ENCODE results near the gene PSD2. TPM values are rescaled to one million over a fixed set of nuclear protein-coding genes. Genes with fewer than 3 reads are reported as not detected.

The PSD2 gene
- total RNA-seq, 1 donor from 2014 or later, result 0.15 TPM

DNA sequence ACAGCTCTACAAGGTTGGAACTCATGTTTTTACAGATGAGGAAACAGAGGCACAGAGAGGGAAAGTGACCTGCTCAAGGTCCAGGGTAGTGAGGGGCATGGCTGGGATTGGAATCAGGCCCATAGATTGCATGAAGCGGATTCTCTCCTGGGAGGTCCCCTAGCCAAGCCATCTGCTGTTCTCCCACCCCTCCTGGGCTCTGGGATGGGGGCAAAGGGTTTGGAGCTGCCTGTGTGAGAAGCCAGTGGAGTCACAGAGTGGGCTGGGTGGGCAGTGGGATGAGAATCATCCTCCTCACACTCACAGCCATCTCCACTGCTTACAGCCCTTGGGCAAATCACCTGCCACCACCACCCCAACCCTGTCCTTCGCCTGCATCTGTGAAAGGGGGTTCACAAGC, 38.6 kb upstream of the PSD2 start:
- Mint-ChIP-seq H3K4me3 (ENCODE audit: unreplicated experiment) (no peak overlapping the region), H3K36me3 (ENCODE audit: low read depth, unreplicated experiment) (no peaks in the 10 kb centered on the region), H3K27me3 (ENCODE audit: unreplicated experiment) (peaks cover 24% of the 10 kb centered on the region), H3K9me3 (ENCODE audit: unreplicated experiment) (no peaks in the 10 kb centered on the region), H3K27ac (ENCODE audit: unreplicated experiment) (no peak overlapping the region), H3K4me1 (ENCODE audit: unreplicated experiment) (peaks cover 31% of the 10 kb centered on the region)
- TF ChIP-seq, protein P1, sequence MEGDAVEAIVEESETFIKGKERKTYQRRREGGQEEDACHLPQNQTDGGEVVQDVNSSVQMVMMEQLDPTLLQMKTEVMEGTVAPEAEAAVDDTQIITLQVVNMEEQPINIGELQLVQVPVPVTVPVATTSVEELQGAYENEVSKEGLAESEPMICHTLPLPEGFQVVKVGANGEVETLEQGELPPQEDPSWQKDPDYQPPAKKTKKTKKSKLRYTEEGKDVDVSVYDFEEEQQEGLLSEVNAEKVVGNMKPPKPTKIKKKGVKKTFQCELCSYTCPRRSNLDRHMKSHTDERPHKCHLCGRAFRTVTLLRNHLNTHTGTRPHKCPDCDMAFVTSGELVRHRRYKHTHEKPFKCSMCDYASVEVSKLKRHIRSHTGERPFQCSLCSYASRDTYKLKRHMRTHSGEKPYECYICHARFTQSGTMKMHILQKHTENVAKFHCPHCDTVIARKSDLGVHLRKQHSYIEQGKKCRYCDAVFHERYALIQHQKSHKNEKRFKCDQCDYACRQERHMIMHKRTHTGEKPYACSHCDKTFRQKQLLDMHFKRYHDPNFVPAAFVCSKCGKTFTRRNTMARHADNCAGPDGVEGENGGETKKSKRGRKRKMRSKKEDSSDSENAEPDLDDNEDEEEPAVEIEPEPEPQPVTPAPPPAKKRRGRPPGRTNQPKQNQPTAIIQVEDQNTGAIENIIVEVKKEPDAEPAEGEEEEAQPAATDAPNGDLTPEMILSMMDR (IDR thresholded peaks at IDR 0.05; ENCODE audit: unreplicated experiment), result no peak
- no peak for DNase-seq (ENCODE audit: low spot score)

DNA sequence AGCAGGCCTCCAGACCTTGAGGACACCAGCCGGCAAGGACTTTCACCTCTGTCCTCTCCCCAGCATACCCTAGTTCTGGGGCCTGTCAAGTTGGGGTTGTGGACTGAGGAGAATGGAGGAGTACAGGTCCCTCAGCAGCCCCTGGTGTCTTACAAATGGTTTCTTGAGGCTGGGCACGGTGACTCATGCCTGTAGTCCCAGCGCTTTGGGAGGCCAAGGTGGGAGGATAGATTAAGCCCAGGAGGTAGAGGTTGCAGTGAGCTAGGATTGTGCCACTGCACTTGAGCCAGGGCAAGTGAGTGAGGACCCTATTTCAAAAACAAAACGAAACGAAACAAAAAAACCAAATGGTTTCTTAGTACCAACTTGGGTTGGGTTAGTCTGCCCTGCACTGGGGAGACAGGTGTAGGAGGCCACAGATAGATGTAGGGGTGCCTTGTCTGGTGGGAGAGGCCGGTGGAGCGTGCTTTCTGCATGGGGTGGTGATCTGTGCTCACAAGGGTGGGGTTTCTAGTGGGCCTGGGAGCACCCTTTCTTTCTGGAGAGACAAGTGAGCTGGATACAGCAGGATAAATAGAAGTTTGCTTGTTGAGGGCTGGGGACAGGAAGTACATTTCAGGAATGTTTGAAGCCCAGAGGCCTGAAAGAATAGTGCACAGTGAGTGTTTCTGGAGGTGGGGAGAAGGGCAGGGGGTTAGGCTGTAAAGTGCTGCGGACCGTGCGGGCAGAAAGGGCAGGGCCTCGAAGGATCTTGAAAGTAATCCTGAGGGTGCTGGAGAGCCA, 37.7 kb upstream of the PSD2 start:
- Mint-ChIP-seq H3K36me3 (ENCODE audit: low read depth, unreplicated experiment) (no peaks in the 10 kb centered on the region), H3K4me3 (ENCODE audit: unreplicated experiment) (no peak overlapping the region), H3K27me3 (ENCODE audit: unreplicated experiment) (peaks cover 24% of the 10 kb centered on the region), H3K9me3 (ENCODE audit: unreplicated experiment) (no peaks in the 10 kb centered on the region), H3K27ac (ENCODE audit: unreplicated experiment) (no peak overlapping the region), H3K4me1 (ENCODE audit: unreplicated experiment) (peaks cover 31% of the 10 kb centered on the region)
- no peak for DNase-seq (ENCODE audit: low spot score)
- TF ChIP-seq, protein P1 (IDR thresholded peaks at IDR 0.05; ENCODE audit: unreplicated experiment), result no peak

DNA sequence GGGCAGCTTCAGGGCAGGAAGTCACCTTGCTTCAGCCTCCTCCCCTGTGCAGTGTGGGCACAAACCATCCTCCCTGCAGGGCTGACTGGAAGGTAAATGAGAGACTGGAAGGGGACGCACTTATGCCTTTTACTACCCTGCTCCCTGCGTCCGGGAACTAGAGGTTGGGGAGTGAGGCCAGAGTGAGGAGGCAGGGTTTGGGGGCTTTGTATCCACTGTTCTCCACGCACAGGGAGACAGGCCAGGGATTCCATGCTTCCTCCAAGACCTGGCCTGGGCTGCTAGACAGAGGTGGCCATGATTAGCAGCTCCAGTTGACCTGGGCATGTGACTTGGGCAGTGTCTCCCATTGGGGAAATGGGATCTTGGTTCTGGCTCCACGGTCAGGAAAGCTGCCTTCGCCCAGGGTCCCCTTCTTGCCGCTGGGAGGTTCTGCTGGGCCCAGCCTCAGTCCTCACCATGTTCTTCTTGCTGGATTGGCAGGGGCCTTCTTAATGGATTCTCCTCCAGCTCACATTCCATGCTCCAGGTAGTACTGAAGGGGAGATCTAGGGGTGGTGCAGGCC, 37.0 kb upstream of the PSD2 start:
- Mint-ChIP-seq H3K27ac (ENCODE audit: unreplicated experiment) (no peak overlapping the region), H3K4me3 (ENCODE audit: unreplicated experiment) (no peak overlapping the region), H3K27me3 (ENCODE audit: unreplicated experiment) (peaks cover 25% of the 10 kb centered on the region), H3K36me3 (ENCODE audit: low read depth, unreplicated experiment) (peaks cover under 1% of the 10 kb centered on the region), H3K9me3 (ENCODE audit: unreplicated experiment) (no peaks in the 10 kb centered on the region), H3K4me1 (ENCODE audit: unreplicated experiment) (peaks cover 31% of the 10 kb centered on the region)
- TF ChIP-seq, protein P1 (IDR thresholded peaks at IDR 0.05; ENCODE audit: unreplicated experiment), result no peak
- DNase-seq (ENCODE audit: low spot score), result no peak

DNA sequence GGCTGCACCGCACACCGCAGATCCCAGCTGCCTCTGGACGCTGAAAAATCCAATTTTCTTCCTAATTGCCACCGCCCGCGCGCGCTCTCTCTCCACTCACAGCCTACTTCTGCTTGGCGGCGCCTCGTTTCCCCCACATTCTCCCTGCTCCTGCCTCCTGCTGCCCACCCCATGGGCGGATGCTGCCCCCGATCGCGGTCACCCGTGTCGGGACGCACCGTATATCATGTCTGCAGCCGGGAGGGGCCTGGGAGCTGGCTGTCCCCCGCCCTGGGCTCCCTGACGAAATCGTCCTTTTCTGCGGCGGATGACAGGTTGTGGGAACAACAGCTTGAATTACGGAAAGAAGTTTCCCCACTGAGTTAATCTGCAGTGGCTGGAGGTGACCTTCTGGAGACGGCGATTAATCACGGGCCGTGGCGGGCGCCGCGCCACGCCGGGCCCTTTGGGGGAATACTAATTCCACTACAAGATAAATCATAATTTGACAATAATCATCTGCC, 36.3 kb upstream of the PSD2 start:
- no peaks in the 10 kb centered on the region for H3K9me3 Mint-ChIP-seq (ENCODE audit: unreplicated experiment)
- H3K27me3 Mint-ChIP-seq (ENCODE audit: unreplicated experiment), result peaks cover 28% of the 10 kb centered on the region
- TF ChIP-seq, protein P1 (IDR thresholded peaks at IDR 0.05; ENCODE audit: unreplicated experiment), result no peak
- H3K4me3 Mint-ChIP-seq (ENCODE audit: unreplicated experiment), result no peak overlapping the region
- no peak for DNase-seq (ENCODE audit: low spot score)
- no peak overlapping the region for H3K27ac Mint-ChIP-seq (ENCODE audit: unreplicated experiment)
- H3K36me3 Mint-ChIP-seq (ENCODE audit: low read depth, unreplicated experiment), result peaks cover 2% of the 10 kb centered on the region
- H3K4me1 Mint-ChIP-seq (ENCODE audit: unreplicated experiment), result peaks cover 31% of the 10 kb centered on the region

Measured in endothelial cell (in vitro differentiated cells).